Measurements from ENCODE around the gene SLC39A10.

SLC39A10 gene

DNA sequence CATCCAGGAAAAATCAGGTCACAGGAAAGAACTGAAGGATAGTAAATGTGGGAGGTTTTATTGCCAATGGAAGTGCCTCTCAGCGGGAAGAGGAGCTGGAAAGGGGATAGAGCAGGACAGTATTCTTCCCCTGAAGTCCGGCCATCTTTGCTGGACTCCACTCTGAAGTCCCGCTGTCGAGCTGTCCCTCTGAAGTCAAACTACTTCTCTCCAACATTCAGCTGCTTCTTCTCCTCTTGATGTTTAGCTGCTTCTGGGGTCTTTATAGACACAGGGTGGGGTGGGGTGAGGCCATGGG, 23.5 kb upstream of the SLC39A10 start:
- Histone ChIP-seq H3K4me2 (ENCODE audit: low read length) (no peak overlapping the region), H3K4me3 (ENCODE audit: low read length) (no peak overlapping the region)

GRCh38 chr2:195633974-195634373, 23.1 kb upstream of the SLC39A10 start:
- Histone ChIP-seq H3K9ac (ENCODE audit: low read length) (no peak overlapping the region), H3K27me3 (ENCODE audit: low read depth, low read length) (no peaks in the 10 kb centered on the region), H3K9me3 (ENCODE audit: insufficient read depth, low read length) (no peaks in the 10 kb centered on the region), H2AFZ (ENCODE audit: low read depth, low read length) (no peak overlapping the region), H3K79me2 (ENCODE audit: low read length) (no peaks in the 10 kb centered on the region), H3K36me3 (replicated peaks; ENCODE audit: low read depth, low read length) (no peaks in the 10 kb centered on the region), H3K4me3 (ENCODE audit: low read length) (no peak overlapping the region), H3K27ac (ENCODE audit: low read length) (no peak overlapping the region), H4K20me1 (ENCODE audit: insufficient read depth, low read length) (no peaks in the 10 kb centered on the region), H3K4me1 (ENCODE audit: low read length) (peaks cover 9% of the 10 kb centered on the region; the same call in 1 of the 2 replicates), H3K4me2 (ENCODE audit: low read length) (no peak overlapping the region)
- TF ChIP-seq EZH2phosphoT487 (IDR thresholded peaks at IDR 0.05; ENCODE audit: low read depth) (no peak), CTCF (IDR thresholded peaks at IDR 0.05; ENCODE audit: low read depth, low read length) (no peak)

More for the DNA sequence above, 23.5 kb upstream of the SLC39A10 start:
- Histone ChIP-seq H4K20me1 (ENCODE audit: insufficient read depth, low read length) (no peaks in the 10 kb centered on the region), H3K4me1 (ENCODE audit: low read length) (peaks cover 9% of the 10 kb centered on the region; the same call in 1 of the 2 replicates), H2AFZ (ENCODE audit: low read depth, low read length) (no peak overlapping the region), H3K79me2 (ENCODE audit: low read length) (no peaks in the 10 kb centered on the region), H3K36me3 (replicated peaks; ENCODE audit: low read depth, low read length) (no peaks in the 10 kb centered on the region), H3K27ac (ENCODE audit: low read length) (no peak overlapping the region), H3K27me3 (ENCODE audit: low read depth, low read length) (no peaks in the 10 kb centered on the region), H3K9me3 (ENCODE audit: insufficient read depth, low read length) (no peaks in the 10 kb centered on the region), H3K9ac (ENCODE audit: low read length) (no peak overlapping the region)
- TF ChIP-seq CTCF (IDR thresholded peaks at IDR 0.05; ENCODE audit: low read depth, low read length) (no peak), EZH2phosphoT487 (IDR thresholded peaks at IDR 0.05; ENCODE audit: low read depth) (no peak)

DNA sequence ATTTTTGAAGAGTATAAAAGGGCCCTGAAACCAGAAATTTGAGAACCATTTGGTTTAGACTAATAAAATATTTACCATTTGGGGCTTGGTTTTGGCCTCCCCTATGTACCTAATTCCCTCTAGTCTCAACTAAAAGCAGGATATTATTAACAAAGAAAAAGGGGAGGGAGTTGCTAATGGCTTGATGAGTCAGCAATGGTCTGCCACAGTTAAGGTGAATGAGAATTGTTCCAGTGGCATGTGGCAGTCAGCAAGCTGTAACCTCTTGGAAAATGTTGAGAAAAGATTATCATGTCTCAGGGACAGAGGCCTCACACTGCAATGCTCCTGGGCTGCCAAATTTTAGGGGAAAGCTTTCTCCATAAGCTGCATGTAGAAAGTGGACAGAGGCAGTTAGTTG, 20.1 kb upstream of the SLC39A10 start:
- H3K36me3 ChIP-seq (replicated peaks; ENCODE audit: low read depth, low read length), result no peaks in the 10 kb centered on the region
- no peak overlapping the region for H3K27ac ChIP-seq (ENCODE audit: low read length)
- no peaks in the 10 kb centered on the region for H3K79me2 ChIP-seq (ENCODE audit: low read length)
- H3K9ac ChIP-seq (ENCODE audit: low read length), result no peak overlapping the region
- H3K4me2 ChIP-seq (ENCODE audit: low read length), result no peak overlapping the region
- TF ChIP-seq EZH2phosphoT487 (IDR thresholded peaks at IDR 0.05; ENCODE audit: low read depth) (no peak), CTCF (IDR thresholded peaks at IDR 0.05; ENCODE audit: low read depth, low read length) (no peak)
- H3K9me3 ChIP-seq (ENCODE audit: insufficient read depth, low read length), result no peaks in the 10 kb centered on the region
- H3K27me3 ChIP-seq (ENCODE audit: low read depth, low read length), result no peaks in the 10 kb centered on the region
- H4K20me1 ChIP-seq (ENCODE audit: insufficient read depth, low read length), result no peaks in the 10 kb centered on the region
- H3K4me3 ChIP-seq (ENCODE audit: low read length), result no peak overlapping the region
- H3K4me1 ChIP-seq (ENCODE audit: low read length), result peaks cover 9% of the 10 kb centered on the region; the same call in 1 of the 2 replicates
- H2AFZ ChIP-seq (ENCODE audit: low read depth, low read length), result no peak overlapping the region

GRCh38 chr2:195638750-195639149, 18.3 kb upstream of the SLC39A10 start:
- no peak overlapping the region for H2AFZ ChIP-seq (ENCODE audit: low read depth, low read length)
- H3K36me3 ChIP-seq (replicated peaks; ENCODE audit: low read depth, low read length), result no peaks in the 10 kb centered on the region
- H3K4me1 ChIP-seq (ENCODE audit: low read length), result no peaks in the 10 kb centered on the region
- H3K9me3 ChIP-seq (ENCODE audit: insufficient read depth, low read length), result no peaks in the 10 kb centered on the region
- H3K9ac ChIP-seq (ENCODE audit: low read length), result no peak overlapping the region
- no peak overlapping the region for H3K27ac ChIP-seq (ENCODE audit: low read length)
- no peak overlapping the region for H3K4me3 ChIP-seq (ENCODE audit: low read length)
- H3K27me3 ChIP-seq (ENCODE audit: low read depth, low read length), result no peaks in the 10 kb centered on the region
- TF ChIP-seq EZH2phosphoT487 (IDR thresholded peaks at IDR 0.05; ENCODE audit: low read depth) (no peak), CTCF (IDR thresholded peaks at IDR 0.05; ENCODE audit: low read depth, low read length) (no peak)
- no peak overlapping the region for H3K4me2 ChIP-seq (ENCODE audit: low read length)
- no peaks in the 10 kb centered on the region for H4K20me1 ChIP-seq (ENCODE audit: insufficient read depth, low read length)
- no peaks in the 10 kb centered on the region for H3K79me2 ChIP-seq (ENCODE audit: low read length)

Measured in OCI-LY3 (cell line).